ENCODE measurements around the gene ABR. TPM values are rescaled to one million over a fixed set of nuclear protein-coding genes. Genes with fewer than 3 reads are reported as not detected.

The ABR gene
- total and polyA plus RNA-seq, 2 of the 13 experiments (the other 11 are each of a cell fraction or from before 2014, with no cell fraction given), result 12.4 to 40.4 TPM

- 0 out of 2 replicates have a peak, but pooled peaks have one; percentile 40 for TF ChIP-seq DZIP1 (CRISPR knock-in tag; IDR thresholded peaks at IDR 0.05)
- no peak for TF ChIP-seq JUNB (CRISPR knock-in tag; IDR thresholded peaks at IDR 0.05; ENCODE audit: borderline replicate concordance)
- TF ChIP-seq ZNF879 (CRISPR knock-in tag; IDR thresholded peaks at IDR 0.05), result no peak
- no peak for TF ChIP-seq FOXO4 (CRISPR knock-in tag; conservative IDR thresholded peaks at IDR 0.05)
- TF ChIP-seq ZNF773 (CRISPR knock-in tag; IDR thresholded peaks at IDR 0.05; ENCODE audit: borderline replicate concordance), result no peak
- TF ChIP-seq ZFP82 (CRISPR knock-in tag; IDR thresholded peaks at IDR 0.05; ENCODE audit: borderline replicate concordance), result no peak
- no peak for TF ChIP-seq NFIC (IDR thresholded peaks at IDR 0.05; ENCODE audit: low read length)
- TF ChIP-seq CENPBD1 (CRISPR knock-in tag; IDR thresholded peaks at IDR 0.05; ENCODE audit: borderline replicate concordance, low read depth), result no peak
- TF ChIP-seq RORA (CRISPR knock-in tag; IDR thresholded peaks at IDR 0.05), result no peak
- TF ChIP-seq ZNF343 (CRISPR knock-in tag; IDR thresholded peaks at IDR 0.05), result no peak
- TF ChIP-seq TEAD2 (CRISPR knock-in tag; IDR thresholded peaks at IDR 0.05), result no peak
- TF ChIP-seq, protein P1, sequence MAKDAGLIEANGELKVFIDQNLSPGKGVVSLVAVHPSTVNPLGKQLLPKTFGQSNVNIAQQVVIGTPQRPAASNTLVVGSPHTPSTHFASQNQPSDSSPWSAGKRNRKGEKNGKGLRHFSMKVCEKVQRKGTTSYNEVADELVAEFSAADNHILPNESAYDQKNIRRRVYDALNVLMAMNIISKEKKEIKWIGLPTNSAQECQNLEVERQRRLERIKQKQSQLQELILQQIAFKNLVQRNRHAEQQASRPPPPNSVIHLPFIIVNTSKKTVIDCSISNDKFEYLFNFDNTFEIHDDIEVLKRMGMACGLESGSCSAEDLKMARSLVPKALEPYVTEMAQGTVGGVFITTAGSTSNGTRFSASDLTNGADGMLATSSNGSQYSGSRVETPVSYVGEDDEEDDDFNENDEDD (CRISPR knock-in tag; IDR thresholded peaks at IDR 0.05; ENCODE audit: borderline replicate concordance), result no peak
- TF ChIP-seq GPBP1L1 (CRISPR knock-in tag; IDR thresholded peaks at IDR 0.05), result no peak
- no peak for TF ChIP-seq ZNF746 (CRISPR knock-in tag; IDR thresholded peaks at IDR 0.05)
- TF ChIP-seq, protein P2, sequence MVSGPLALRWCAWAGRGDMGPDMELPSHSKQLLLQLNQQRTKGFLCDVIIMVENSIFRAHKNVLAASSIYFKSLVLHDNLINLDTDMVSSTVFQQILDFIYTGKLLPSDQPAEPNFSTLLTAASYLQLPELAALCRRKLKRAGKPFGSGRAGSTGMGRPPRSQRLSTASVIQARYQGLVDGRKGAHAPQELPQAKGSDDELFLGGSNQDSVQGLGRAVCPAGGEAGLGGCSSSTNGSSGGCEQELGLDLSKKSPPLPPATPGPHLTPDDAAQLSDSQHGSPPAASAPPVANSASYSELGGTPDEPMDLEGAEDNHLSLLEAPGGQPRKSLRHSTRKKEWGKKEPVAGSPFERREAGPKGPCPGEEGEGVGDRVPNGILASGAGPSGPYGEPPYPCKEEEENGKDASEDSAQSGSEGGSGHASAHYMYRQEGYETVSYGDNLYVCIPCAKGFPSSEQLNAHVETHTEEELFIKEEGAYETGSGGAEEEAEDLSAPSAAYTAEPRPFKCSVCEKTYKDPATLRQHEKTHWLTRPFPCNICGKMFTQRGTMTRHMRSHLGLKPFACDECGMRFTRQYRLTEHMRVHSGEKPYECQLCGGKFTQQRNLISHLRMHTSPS (CRISPR knock-in tag; IDR thresholded peaks at IDR 0.05; ENCODE audit: low read depth), result no peak
- no peak for TF ChIP-seq ZNF235 (CRISPR knock-in tag; IDR thresholded peaks at IDR 0.05; ENCODE audit: borderline replicate concordance)
- no peak for TF ChIP-seq TP53 (CRISPR knock-in tag; conservative IDR thresholded peaks at IDR 0.05)
- TF ChIP-seq SSRP1 (CRISPR knock-in tag; IDR thresholded peaks at IDR 0.05), result no peak
- TF ChIP-seq PAWR (CRISPR knock-in tag; IDR thresholded peaks at IDR 0.05; ENCODE audit: borderline replicate concordance), result no peak
- no peak for TF ChIP-seq EEA1 (CRISPR knock-in tag; IDR thresholded peaks at IDR 0.05; ENCODE audit: borderline replicate concordance)
Observed at GRCh38 chr17:980406-981291, 199.1 kb downstream of the ABR start (continued).
